NCI-H146 (cell line): ENCODE results near the gene PDE8B.

Experiments
- DNase-seq: peaks from one replicate; lab custom pipeline; 2025; lab: John Stamatoyannopoulos, UW

PDE8B gene

DNA sequence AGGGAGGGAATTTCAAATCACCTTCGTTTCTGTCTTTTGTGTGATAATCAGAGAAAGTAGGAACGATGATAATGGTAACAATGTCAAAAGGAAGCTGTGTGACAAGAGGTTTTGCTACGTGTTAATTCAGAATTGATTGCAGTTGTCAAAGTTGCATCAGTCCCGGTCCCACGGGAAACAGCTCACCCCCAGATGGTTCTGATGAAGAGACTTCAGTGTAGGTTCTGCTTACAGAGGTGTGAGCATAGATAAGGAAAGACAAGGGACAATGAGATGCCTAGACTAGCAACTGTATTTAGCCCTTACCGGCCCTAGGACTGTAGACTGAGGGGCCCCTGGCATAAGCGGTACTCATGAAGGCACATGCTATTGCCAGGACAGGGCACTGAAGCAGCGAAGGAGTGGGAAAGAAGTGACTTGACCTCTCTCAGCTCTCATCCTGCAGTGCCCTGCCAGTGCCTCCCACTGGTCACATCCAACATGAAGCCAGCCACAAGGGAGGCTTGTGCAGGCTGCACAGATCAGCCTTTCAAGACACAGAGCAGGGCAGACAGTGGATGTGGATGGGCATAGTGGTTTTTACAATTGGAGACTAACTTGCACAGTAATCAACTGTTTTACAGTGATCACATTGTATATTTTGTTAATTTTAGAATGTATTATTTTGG is 21.1 kb downstream of the PDE8B start:
- DNase-seq: no peak

DNA sequence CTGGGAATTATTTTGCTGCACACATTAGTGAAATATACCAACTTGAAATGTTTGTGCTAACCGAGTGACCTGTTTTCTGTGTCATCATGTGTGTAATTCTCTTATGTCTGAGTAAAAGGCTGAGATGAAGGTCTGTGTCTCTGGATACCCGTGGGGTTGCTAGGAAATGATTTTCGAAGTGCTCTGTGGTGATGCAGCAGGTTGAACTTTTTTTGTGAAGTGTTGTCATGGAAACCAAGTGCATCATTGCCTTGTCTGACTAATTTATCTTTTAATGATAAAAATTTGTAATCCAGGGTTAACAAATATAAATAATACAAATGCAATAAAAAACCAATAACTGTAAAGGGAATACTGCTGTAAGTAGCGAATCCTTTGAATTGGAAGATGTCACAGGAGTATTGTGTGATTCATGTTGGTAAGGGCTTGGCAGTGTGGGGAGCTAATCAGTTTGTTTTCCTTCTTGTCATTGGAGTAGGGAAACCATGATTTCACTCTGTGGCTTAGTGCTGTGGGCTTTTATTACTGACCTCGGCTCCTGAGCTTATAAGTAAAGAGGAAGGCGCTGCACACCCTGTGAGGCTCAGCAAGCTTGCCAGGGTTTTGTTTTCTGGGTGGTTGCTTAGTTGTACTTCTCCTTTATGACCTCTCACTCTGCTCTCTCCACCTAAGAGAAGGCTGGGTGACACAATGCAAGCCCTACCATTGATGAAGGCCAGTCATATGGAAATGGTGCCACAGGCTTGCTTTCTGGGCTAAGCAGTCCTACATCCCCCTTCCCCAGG is 22.3 kb downstream of the PDE8B start:
- no peak for DNase-seq

DNA sequence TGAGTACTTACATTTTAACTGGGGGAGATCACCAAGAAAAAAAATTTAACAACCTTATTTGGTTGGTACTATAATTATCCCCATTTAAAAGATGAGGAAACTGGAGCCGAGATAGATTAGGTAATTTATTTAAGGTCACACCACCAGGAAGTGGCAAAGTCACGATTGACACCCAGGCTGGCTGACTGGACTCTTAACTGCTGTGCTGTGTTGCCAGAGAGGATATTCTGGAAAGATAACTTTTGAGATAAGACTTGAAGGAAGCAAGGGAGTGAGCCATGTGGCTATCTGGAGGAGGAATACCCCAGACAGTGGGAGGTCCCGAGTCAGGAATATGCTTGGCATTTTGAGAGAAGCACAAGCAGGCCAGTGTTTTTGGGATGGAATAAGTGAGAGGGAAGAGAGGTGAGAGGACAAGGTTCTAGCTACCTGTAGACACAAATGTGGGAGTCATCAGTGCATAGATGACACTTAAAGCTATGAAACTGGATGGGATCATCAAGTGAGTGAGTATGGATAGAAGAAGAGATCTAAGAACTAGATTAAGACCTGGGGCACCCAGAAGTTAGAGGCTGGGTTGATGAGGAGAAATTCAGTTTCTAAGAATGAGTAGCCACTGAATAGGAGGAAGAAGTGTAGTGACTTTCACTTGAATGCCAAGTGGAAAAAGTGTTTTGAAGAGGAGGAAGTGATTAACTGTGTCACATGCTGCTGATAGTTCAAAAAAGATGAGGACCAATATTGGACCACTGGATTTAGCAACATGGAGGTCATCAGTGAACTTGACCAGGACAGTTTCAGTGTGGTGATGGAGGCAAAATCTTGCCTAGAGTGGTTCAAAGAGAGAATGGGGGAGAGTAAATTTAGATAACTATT is 25.6 kb downstream of the PDE8B start:
- DNase-seq: no peak

DNA sequence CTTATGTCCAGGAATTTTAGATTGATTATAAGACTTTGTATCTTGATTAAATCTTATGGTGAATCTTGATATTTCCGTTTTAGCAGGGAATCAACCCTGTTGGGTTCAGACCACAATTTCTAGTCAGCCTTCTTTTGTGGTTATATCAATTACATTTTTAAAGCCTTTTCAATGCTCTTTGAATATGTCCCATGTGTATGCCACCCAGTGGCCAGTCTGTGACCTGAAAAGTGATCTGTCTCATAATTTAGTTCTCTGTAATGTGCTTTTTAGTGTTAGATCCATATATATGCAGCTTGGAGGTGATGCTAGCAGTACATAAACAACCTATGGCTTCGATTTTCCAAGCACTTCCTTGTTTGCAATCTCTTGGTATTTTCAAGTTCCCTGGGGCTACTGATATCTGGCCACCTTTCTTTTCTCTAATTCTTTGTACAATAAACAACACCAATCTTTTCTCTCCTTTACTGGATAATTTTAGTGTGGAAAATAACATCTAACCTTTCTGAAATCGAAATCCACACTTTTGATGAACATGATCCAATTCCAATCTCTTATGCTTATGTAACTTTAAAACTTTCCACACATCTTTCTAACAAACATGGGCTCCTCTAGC is 28.8 kb downstream of the PDE8B start:
- DNase-seq: no peak

DNA sequence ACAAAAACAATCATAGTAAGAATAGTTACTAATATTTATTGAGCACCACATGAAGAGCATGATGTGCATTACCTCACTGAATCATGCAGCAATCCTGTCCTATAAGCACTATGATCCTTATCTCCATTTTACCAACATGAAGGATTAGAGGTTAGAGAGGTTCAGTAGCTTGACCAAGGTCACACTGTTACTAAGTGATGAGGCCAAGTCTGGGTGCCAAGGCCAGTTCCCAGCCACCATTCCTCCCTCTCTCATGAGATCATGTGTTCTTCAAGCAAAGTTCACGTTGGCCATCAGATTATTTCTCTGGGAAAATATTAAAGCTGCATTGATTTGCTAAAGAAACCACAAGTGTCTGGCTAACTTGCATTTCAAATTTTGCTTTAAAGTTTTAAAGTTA is 31.0 kb downstream of the PDE8B start:
- DNase-seq: no peak

DNA sequence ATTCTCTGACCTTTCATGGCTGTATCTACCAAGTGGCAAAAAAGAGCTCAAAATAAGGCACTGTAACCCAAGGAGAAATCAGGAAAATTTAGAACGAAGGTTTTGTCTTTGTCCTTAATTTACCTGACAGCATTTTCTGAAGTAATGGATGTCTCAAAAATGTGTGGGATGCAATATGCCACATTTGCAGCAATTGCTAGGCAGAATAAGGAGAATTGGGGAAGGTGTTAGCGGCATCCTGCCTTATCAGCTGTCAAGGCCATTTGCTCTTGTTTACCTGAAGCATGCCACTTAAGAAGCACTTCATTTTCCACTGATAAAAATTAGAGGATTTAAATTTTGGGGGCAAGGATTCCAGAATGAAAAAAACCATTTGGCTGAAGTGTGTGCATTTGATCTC is 39.0 kb downstream of the PDE8B start:
- DNase-seq: no peak

DNA sequence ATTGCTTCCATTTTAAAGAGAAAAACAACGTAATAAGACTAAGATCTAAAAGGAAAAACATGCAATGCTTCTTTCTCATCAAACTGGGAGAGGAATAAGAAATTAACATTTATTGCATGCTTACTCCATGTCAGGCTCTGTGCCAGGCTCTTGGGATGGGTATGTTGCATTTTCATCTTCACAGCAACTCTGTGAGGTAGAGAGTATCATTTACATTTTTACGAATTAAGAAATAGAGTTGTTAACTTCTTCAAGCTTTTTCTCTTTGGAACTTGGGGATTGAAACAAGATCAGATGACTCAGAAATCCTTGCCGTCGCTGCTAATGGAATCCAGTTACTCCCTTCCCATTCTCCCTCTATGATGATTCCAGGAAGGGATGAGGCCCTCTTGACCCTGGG is 39.5 kb downstream of the PDE8B start:
- DNase-seq: no peak

DNA sequence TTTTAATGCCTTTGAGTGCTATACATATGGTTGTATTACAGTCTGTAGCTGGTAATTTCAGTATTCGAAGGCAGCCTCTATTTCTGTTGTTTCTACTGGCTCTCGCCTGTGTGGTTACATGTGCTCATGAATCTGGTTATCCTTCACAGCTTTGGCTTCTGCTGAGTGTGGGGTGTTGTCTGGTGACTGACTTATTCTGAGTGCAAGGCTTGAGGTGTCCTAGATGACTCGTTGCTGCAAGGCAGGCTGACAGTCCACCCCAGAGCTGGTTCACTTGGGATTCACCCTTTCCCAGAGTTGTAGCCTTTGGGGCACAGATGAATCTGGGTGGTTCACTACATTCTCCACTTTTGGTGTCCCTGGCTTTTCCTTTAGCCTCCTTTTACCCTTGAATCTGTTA is 41.4 kb downstream of the PDE8B start:
- no peak for DNase-seq

DNA sequence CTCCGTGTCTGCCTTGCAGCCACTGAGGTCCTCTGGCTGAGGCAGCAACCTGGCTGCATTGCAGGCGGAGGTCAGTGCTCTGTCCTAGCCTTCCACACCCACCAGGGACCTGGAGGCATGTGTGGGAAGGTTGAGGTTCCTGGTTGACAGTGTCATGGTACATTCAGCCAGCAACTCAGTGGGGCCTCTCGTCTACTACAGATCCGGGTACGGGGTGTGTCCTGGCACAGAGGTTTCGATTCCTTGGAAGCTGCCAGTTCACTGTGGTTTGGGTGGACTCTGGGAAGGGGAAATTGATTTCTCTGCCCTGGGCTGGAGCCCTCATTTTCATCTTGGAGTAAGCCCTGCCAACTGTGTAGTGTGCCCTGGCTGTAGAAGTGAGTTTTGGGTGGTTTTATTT is 45.1 kb downstream of the PDE8B start:
- no peak for DNase-seq

DNA sequence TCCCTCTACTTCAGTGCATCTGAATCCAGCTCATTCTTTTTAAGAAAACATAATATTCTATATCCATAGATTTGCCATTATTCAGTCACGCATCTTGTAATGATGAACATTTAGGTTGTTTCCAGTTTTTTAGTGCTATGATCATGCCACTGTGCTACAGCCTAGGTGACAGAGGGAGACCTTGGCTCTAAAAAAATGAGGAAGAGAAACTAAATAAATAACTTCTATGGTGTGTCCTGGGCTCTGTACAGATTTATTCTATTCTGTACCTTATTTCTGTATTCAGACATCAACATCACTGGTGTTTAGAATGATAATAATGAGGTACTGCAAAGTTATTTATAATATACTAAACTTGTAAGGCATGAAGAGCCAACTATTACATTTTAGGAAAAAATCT is 45.9 kb downstream of the PDE8B start:
- DNase-seq: no peak

DNA sequence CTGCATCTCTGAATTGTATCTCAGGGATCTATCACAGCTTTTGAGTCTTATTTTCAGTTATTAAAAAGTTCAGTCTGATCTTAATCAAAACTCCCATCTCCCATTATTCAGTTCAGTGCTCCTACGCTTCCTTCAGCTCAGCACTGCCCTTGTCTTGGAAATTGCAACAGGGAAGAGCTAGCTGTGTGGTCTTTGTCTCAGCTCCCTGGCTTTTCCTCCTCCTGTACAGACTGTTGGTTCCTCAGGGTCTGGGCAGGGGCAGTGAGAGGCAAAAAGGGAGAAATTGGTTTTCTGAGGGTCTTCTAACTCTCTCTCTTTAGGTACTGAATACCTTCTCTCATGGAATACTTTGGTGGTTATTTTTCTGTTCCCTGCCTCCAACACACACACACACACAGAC is 48.2 kb downstream of the PDE8B start:
- no peak for DNase-seq

DNA sequence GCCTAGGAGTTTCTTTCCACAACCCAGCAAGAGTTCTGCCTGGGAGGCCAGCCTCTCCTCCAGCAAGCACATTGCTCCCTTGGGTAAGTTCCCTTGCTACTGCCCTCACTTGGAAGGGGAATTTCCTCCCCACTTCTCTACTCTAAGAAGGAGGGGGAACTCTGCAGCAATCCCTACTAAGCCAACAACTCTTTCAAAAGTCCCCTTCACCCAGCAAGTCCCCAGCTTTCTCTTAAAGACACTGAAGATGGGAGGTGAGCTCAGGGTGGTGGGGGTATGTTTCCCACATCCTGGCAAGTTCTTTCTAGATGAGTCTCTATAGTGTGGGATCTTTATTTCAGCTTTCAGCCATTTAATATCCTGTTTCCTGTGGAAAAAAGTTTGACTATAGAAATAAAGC is 49.0 kb downstream of the PDE8B start:
- no peak for DNase-seq

DNA sequence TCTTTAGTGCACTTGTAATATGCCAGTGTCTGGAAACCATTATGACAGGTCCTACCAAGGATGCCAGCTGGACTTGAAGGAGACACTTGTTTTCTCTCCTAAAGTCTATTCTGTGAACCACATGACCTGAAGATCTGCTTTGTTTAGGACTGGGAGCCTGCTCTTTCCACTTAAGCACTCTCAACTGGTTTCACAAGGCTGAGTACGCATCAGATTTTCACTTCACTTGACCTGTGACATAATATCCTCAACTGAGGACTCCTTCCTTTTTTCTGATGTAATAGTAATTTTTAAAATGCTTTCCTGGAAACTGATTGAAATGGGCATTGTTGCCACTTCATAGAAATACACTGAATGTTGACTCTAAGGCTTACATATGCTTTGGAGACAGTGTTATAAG is 52.2 kb downstream of the PDE8B start:
- no peak for DNase-seq

DNA sequence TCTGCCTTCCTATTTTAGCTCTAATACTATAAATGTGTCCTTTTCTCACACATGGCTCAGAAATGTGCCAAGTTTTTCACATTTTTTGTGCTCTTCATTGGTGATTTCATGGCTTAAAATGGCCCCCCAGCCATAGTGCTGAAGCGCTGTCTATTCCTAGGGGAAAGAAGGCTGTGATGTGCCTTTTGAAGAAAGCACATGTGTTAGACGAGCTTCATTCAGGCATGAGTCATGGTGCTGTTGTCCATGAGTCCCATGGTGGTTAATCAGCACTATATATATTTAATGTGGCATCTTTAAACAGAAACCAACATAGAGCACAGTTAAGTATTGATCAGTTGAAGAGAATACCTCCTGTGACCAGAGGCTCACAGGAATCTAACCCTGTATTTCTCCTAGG is 55.8 kb downstream of the PDE8B start:
- no peak for DNase-seq

DNA sequence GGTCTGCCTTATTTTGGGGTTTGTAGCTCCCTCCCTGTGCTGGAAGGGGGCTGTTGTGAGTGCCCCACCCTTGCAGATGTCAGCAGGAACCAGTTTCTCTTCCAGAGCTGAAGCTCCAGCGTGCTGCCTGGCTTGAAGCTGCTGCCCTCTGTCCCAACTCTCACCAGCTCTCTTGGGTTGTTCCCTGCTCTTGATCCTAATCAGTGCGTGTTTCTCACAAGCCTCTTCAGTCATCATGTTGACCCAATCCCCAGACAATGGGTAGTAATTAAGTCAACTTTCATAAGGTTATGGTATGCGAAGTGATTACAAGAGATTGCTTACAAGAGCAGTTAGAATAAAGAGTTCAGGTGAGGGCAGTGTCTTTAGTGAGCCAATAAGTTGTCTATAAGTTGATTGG is 57.0 kb downstream of the PDE8B start:
- DNase-seq: no peak

DNA sequence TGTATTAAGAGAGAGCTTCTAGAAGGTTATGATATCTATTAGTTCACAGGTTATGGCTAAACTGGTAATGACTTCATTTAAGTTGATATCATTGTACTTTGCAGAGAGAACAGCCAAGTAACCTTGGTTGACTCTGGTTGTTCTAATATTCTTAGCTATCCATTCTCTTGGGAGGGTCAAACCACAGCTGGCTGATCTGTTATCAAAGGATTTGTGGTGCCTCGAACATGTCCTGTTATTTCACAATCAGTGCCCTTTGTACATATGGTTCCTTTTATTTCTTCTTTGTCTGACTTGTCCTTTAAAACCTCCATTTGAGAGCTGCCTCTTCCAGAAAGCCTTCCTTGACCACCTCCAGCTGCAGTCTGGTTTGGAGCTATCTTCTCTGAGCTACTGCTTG is 61.7 kb downstream of the PDE8B start:
- no peak for DNase-seq

DNA sequence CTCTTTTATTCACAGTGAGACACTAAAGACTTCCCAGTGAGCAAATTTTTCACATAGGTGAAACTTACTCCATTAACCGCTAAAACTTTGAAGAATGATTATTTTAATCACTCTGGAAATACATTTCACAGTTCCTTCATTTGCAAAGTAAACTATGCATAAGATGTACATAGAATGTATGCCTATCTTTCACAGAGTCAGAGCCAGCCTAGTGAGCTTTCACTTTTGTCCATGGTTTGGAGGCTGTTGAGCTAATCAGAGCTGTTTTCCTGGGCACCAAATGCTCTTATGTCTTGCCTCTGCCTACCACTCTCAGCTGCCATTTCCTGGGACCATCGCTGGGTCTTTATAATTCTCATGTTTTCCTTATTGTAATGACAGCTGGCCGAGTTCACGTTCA is 67.3 kb downstream of the PDE8B start:
- no peak for DNase-seq

DNA sequence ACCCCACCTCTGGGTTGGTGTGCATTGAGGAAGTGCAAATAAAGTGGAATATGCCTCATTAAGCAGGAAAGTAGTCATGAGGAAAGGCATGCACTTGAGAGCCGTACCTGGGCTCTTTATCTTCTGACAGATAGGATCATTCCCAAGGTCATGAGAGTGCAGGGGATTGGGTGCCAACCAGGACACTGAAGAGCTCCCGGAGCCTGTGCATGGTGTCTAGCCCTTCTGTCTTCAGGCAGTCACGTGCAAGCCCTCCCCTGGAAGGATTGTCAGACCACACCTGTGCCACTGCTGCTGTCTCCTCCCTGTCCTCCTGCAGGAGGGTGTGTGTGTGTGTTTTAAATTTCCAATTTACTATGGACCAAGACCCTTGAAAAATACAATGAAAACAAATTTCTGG is 69.6 kb downstream of the PDE8B start:
- DNase-seq: no peak

DNA sequence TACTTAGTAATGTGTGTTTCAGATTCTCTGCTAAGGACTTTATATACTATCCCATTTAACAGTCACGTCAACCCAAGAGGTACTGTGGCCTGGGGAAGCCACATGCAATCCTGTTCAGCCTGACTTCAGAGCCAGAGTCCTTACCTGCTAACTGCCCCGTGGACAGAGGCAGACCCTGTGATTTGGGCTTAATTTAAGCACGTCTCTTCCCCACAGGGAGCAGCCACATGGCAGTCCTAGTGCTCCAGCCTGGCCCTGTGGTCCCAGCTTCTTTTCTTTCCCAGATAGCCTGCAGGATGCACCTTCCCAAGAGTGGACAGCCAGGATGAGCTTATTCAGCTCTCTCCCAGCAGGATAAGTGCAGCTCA is 71.5 kb downstream of the PDE8B start:
- no peak for DNase-seq

DNA sequence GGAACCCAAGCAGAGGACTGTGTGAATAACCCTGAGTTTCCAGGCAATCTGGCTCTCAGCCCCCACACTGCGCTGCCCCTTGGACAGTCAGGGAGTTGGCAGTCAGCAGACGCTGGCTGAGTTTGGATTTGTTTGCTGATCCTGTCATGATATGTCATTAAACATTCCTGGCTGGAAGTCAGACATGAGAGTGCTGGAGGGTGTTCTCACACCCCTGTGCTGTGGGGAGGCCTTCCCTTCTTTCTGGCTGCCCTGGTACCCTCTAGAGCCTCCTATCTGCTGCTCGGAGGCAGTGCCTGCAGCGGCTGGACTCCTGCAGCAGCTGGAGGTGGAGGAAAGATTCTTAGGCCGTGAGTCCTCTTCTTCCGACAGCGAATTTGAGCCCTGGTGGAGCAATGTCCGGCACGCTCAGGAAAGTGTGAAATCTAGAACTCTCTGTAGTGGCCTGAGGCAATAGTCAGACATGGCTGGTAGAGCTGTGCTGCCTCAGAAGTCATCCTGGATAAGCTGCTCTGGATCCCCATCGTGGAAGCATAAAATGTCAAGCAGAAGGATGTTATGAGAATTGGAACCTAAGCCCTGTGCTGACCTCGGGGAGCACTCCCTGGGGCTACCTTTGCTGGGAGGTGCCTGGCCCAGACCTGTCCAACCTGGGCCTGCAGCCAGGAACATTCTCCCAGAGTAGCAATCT is 72.0 kb downstream of the PDE8B start:
- no peak for DNase-seq

DNA sequence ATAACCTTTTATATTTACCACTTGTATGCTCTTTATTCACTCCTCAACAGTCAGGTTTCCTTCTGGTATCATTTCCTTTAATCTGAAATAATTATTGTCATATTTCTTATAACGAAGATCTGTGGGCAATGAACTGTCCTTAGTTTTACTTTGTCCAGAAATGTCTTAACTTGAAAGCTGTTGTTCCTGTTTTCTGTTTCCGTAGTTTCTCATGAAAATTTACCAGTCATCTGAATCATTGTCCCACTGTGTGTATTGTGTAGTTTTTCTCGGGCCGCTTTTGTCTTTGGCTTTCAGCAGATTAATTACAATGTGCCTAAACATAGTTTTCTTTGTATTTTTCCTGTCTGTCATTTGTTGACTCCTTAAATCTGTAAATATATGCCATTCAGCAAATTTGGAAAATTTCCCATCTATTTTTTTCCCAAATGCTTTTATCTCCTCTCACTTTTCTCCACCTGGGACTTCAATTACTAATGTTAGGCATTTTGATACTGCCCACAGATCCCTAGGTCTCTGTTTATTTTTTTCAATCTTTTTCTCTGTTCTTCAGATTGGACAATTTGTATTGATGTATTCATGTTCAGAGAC is 74.9 kb downstream of the PDE8B start:
- DNase-seq: no peak
